AG09309 (cell line): ENCODE measurements around the gene GJD3.

Experiments used
- DNase-seq: peaks from one replicate; pipeline ENCODE4 v3.0.0-alpha.2; 2010; ENCODE audit warnings: low read depth
- H3K4me3 ChIP-seq: 2 replicates; pipeline ENCODE4 v1.5.1; 2011; ENCODE audit warnings: mild to moderate bottlenecking, low read depth, low read length, moderate library complexity; ENCODE audit not compliant: control insufficient read depth
- CTCF ChIP-seq: IDR thresholded peaks from 2 replicates; pipeline ENCODE4 v1.5.1; 2011; ENCODE audit warnings: mild to moderate bottlenecking, low read depth, low read length, inconsistent platforms; ENCODE audit not compliant: insufficient read depth, control insufficient read depth; ENCODE audit errors: missing control alignments

The GJD3 gene

GRCh38 chr17:40349895-40350688, 14.4 kb downstream of the GJD3 start:
- no peak for DNase-seq
- H3K4me3 ChIP-seq = no peak overlapping the region
- no peak for TF ChIP-seq CTCF

GRCh38 chr17:40349477-40349894, 15.1 kb downstream of the GJD3 start:
- TF ChIP-seq CTCF = no peak
- DNase-seq = no peak
- H3K4me3 ChIP-seq = no peak overlapping the region

GRCh38 chr17:40348562-40349476, 15.7 kb downstream of the GJD3 start:
- no peak for DNase-seq

GRCh38 chr17:40348136-40348504, 16.4 kb downstream of the GJD3 start:
- DNase-seq = no peak
- no peak overlapping the region for H3K4me3 ChIP-seq
- no peak for TF ChIP-seq CTCF

More at GRCh38 chr17:40348562-40349476, 15.7 kb downstream of the GJD3 start:
- TF ChIP-seq CTCF = no peak
- no peak overlapping the region for H3K4me3 ChIP-seq

- H3K4me3 ChIP-seq = no peak overlapping the region
- DNase-seq = no peak
- TF ChIP-seq CTCF = no peak
These were observed 17.0 kb downstream of the GJD3 start for GRCh38 chr17:40347319-40348135.

GRCh38 chr17:40346765-40347158, 17.8 kb downstream of the GJD3 start:
- H3K4me3 ChIP-seq = no peak overlapping the region
- no peak for TF ChIP-seq CTCF
- no peak for DNase-seq
